WTC11 (cell line): Measurements from ENCODE around the gene FKBP14. TPM values are rescaled to one million over a fixed set of nuclear protein-coding genes. Genes with fewer than 3 reads are reported as not detected.

Experiments used
- ATAC-seq: fragments of 200-7000 bp; cut with Tn5 transposase; 2 replicates; pipeline ENCODE4 v1.10.0; 2021; ENCODE audit warnings: mild to moderate bottlenecking, moderate library complexity
- CTCF ChIA-PET: fragments of 300-600 bp; sonication (Branson Sonifier 250); formaldehyde crosslinking; loops from one replicate; lab custom pipeline; 2021; ENCODE audit warnings: antibody characterized with exemption; lab: Charles Lee
- POLR2A ChIA-PET: fragments of 350-600 bp; sonication (Branson Sonifier 250); formaldehyde crosslinking; loops from one replicate; lab custom pipeline; 2021; ENCODE audit warnings: antibody characterized with exemption; lab: Charles Lee
- DNase-seq: peaks from one replicate; pipeline ENCODE4 v3.0.0; 2021; ENCODE audit warnings: low spot score
- H3K27ac Mint-ChIP-seq: 2 replicates; pipeline ENCODE4 v1.8.0; 2021; ENCODE audit warnings: mixed read lengths
- H3K27me3 Mint-ChIP-seq: 2 replicates; pipeline ENCODE4 v1.8.0; 2021; ENCODE audit warnings: low read depth, mild to moderate bottlenecking, moderate library complexity, mixed read lengths
- H3K36me3 Mint-ChIP-seq: 2 replicates; pipeline ENCODE4 v1.8.0; 2021; ENCODE audit warnings: mixed read lengths
- H3K4me1 Mint-ChIP-seq: 2 replicates; pipeline ENCODE4 v1.8.0; 2022; ENCODE audit warnings: mixed read lengths
- H3K4me3 Mint-ChIP-seq: 2 replicates; pipeline ENCODE4 v1.8.0; 2021; ENCODE audit warnings: mild to moderate bottlenecking, moderate library complexity, mixed read lengths
- H3K9me3 Mint-ChIP-seq: 2 replicates; pipeline ENCODE4 v1.8.0; 2021; ENCODE audit warnings: mixed read lengths
- ATF6 ChIP-seq: sonication (generic); formaldehyde crosslinking; IDR thresholded peaks from 2 replicates; pipeline ENCODE4 v1.8.1; 2023; ENCODE audit warnings: mild to moderate bottlenecking, missing genetic modification reagents
- ESRRA ChIP-seq: sonication (generic); formaldehyde crosslinking; IDR thresholded peaks from 2 replicates; pipeline ENCODE4 v1.8.1; 2022; ENCODE audit warnings: mild to moderate bottlenecking, missing genetic modification reagents, borderline replicate concordance
- FOXP1 ChIP-seq: sonication (generic); formaldehyde crosslinking; IDR thresholded peaks from 2 replicates; pipeline ENCODE4 v1.8.0; 2022; ENCODE audit warnings: missing genetic modification reagents, mild to moderate bottlenecking, moderate library complexity, borderline replicate concordance
- GABPB1 ChIP-seq: sonication (generic); formaldehyde crosslinking; IDR thresholded peaks from 2 replicates; pipeline ENCODE4 v1.8.1; 2023; ENCODE audit warnings: mild to moderate bottlenecking, missing genetic modification reagents
- GTF2I ChIP-seq: fragments of 250-450 bp; sonication (Bioruptor Pico); conservative IDR thresholded peaks from 2 replicates; pipeline ENCODE4 v1.4.0; 2021; ENCODE audit warnings: mild to moderate bottlenecking
- JUN ChIP-seq: sonication (generic); formaldehyde crosslinking; IDR thresholded peaks from 2 replicates; pipeline ENCODE4 v1.8.0; 2023; ENCODE audit warnings: mild to moderate bottlenecking, missing genetic modification reagents
- MXD4 ChIP-seq: fragments of 250-450 bp; sonication (Bioruptor Pico); IDR thresholded peaks from 2 replicates; pipeline ENCODE4 v1.8.0; 2021; ENCODE audit warnings: mild to moderate bottlenecking, moderate library complexity, borderline replicate concordance
- NR1H2 ChIP-seq: sonication (generic); formaldehyde crosslinking; IDR thresholded peaks from 2 replicates; pipeline ENCODE4 v1.9.0; 2021; ENCODE audit warnings: mild to moderate bottlenecking, moderate library complexity, missing genetic modification reagents
- SMAD3 ChIP-seq: sonication (generic); formaldehyde crosslinking; IDR thresholded peaks from 2 replicates; pipeline ENCODE4 v1.8.0; 2022; ENCODE audit warnings: missing genetic modification reagents, mild to moderate bottlenecking, borderline replicate concordance
- TCF7 ChIP-seq: sonication (generic); formaldehyde crosslinking; IDR thresholded peaks from 2 replicates; pipeline ENCODE4 v1.8.0; 2022; ENCODE audit warnings: mild to moderate bottlenecking, low read depth, missing genetic modification reagents, moderate library complexity
- ZNF219 ChIP-seq: sonication (generic); formaldehyde crosslinking; IDR thresholded peaks from 2 replicates; pipeline ENCODE4 v1.8.0; 2023; ENCODE audit warnings: missing genetic modification reagents, mild to moderate bottlenecking, borderline replicate concordance
- ZNF263 ChIP-seq: sonication (generic); formaldehyde crosslinking; IDR thresholded peaks from 2 replicates; pipeline ENCODE4 v1.8.1; 2022; ENCODE audit warnings: low read depth, mild to moderate bottlenecking, moderate library complexity, missing genetic modification reagents
- ZNF281 ChIP-seq: sonication (generic); formaldehyde crosslinking; IDR thresholded peaks from 2 replicates; pipeline ENCODE4 v1.8.0; 2023; ENCODE audit warnings: mild to moderate bottlenecking, missing genetic modification reagents
- ZNF416 ChIP-seq: fragments of 250-450 bp; sonication (Bioruptor Pico); IDR thresholded peaks from 2 replicates; pipeline ENCODE4 v1.9.0; 2021; ENCODE audit warnings: mild to moderate bottlenecking, inconsistent platforms
- ZSCAN18 ChIP-seq: fragments of 250-450 bp; sonication (Bioruptor Pico); IDR thresholded peaks from 2 replicates; pipeline ENCODE4 v2.1.2; 2022; ENCODE audit warnings: mild to moderate bottlenecking, moderate library complexity
- total RNA-seq: library from RNA; stranded (reverse); gene quantifications from 3 replicates; pipeline ENCODE4 v1.2.3, GENCODE V29; 2021
- TF ChIP-seq, protein P1 (sequence below): fragments of 250-450 bp; sonication (Bioruptor Pico); IDR thresholded peaks from 2 replicates; pipeline ENCODE4 v1.9.0; 2021; ENCODE audit warnings: mild to moderate bottlenecking, borderline replicate concordance
- TF ChIP-seq, protein P2 (sequence below): sonication (generic); formaldehyde crosslinking; IDR thresholded peaks from 2 replicates; pipeline ENCODE4 v1.8.0; 2022; ENCODE audit warnings: mild to moderate bottlenecking, missing genetic modification reagents

FKBP14 gene
- total RNA-seq, 1 experiment from 2014 or later, result 23.0 TPM

DNA sequence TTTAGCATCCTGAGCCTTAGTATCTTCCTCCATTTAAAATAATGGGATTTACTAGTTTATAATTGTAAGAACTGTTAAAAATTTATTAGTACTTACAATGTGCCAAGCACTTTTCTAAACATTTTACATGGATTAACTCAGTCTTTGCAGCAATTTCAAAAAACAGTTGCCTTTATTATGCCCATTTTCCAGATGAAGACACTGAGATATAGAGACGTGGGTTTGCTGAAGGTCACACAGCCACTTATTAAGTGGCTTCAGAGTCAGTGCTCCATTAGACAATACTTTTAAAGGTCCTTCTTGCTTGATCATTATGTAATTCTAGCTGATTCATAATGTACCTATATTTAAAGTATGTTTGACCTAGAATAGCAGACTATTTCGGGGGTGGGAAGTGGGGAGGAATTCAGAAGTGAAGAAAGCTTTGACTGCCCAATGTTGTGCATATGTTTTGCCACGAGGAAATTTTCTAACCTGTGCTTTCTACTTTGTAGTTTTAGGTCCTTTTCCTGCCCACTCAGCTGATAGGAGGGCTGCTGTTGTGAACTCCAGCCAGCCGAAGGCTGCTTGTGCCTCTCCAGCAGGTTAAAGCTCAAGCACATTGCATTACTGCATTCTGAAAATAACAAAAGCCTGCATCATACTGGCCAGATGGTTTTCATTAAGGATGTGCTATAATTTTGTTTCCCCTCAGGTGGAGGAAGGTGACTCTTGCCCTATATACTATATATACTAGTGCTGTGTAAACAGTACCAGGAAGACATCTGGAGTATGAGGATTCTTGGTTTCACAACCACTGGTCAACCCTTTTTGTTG is 6.0 kb upstream of the FKBP14 start:
- Mint-ChIP-seq H3K27ac (no peak overlapping the region), H3K4me3 (no peak overlapping the region), H3K4me1 (peaks cover 12% of the 10 kb centered on the region), H3K27me3 (no peaks in the 10 kb centered on the region), H3K36me3 (no peaks in the 10 kb centered on the region), H3K9me3 (no peaks in the 10 kb centered on the region)
- DNase-seq, result no peak
- ChIA-PET POLR2A (no interaction called here), CTCF (no interaction called here)
- no peak for ATAC-seq
- TF ChIP-seq ZNF416 (CRISPR knock-in tag) (no peak), MXD4 (CRISPR knock-in tag) (no peak), ATF6 (CRISPR knock-in tag) (no peak)

GRCh38 chr7:30029696-30030095 is 3.2 kb upstream of the FKBP14 start:
- no peak overlapping the region for H3K27ac Mint-ChIP-seq
- ChIA-PET CTCF (interaction anchor here (3.7 kb wide), 1 partner anchor 32 kb away, joined by 20 read pairs; no protein-coding TSS in a partner anchor), POLR2A (no interaction called here)
- H3K27me3 Mint-ChIP-seq, result no peaks in the 10 kb centered on the region
- no peaks in the 10 kb centered on the region for H3K9me3 Mint-ChIP-seq
- peaks cover 23% of the 10 kb centered on the region for H3K4me1 Mint-ChIP-seq
- no peak overlapping the region for H3K4me3 Mint-ChIP-seq
- H3K36me3 Mint-ChIP-seq, result no peaks in the 10 kb centered on the region
- no peak for TF ChIP-seq FOXP1 (CRISPR knock-in tag)
- TF ChIP-seq, protein P1, sequence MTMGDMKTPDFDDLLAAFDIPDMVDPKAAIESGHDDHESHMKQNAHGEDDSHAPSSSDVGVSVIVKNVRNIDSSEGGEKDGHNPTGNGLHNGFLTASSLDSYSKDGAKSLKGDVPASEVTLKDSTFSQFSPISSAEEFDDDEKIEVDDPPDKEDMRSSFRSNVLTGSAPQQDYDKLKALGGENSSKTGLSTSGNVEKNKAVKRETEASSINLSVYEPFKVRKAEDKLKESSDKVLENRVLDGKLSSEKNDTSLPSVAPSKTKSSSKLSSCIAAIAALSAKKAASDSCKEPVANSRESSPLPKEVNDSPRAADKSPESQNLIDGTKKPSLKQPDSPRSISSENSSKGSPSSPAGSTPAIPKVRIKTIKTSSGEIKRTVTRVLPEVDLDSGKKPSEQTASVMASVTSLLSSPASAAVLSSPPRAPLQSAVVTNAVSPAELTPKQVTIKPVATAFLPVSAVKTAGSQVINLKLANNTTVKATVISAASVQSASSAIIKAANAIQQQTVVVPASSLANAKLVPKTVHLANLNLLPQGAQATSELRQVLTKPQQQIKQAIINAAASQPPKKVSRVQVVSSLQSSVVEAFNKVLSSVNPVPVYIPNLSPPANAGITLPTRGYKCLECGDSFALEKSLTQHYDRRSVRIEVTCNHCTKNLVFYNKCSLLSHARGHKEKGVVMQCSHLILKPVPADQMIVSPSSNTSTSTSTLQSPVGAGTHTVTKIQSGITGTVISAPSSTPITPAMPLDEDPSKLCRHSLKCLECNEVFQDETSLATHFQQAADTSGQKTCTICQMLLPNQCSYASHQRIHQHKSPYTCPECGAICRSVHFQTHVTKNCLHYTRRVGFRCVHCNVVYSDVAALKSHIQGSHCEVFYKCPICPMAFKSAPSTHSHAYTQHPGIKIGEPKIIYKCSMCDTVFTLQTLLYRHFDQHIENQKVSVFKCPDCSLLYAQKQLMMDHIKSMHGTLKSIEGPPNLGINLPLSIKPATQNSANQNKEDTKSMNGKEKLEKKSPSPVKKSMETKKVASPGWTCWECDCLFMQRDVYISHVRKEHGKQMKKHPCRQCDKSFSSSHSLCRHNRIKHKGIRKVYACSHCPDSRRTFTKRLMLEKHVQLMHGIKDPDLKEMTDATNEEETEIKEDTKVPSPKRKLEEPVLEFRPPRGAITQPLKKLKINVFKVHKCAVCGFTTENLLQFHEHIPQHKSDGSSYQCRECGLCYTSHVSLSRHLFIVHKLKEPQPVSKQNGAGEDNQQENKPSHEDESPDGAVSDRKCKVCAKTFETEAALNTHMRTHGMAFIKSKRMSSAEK, result no peak
- TF ChIP-seq ZNF219 (CRISPR knock-in tag), result no peak
- DNase-seq, result no peak
- ATAC-seq, result no peak

GRCh38 chr7:30028749-30029635 is 2.5 kb upstream of the FKBP14 start:
- Mint-ChIP-seq H3K36me3 (peaks cover under 1% of the 10 kb centered on the region; the same call in 1 of the 2 replicates), H3K9me3 (no peaks in the 10 kb centered on the region), H3K4me1 (peaks cover 24% of the 10 kb centered on the region), H3K27me3 (no peaks in the 10 kb centered on the region), H3K4me3 (no peak overlapping the region), H3K27ac (peak overlapping the region; percentile 79)
- ATAC-seq (peak; percentile 7), DNase-seq (peak; percentile 62)
- POLR2A ChIA-PET, result no interaction called here
- CTCF ChIA-PET, result interaction anchor here (0.6 to 3.7 kb wide), 2 partner anchors 33 to 42 kb away, joined by 3 to 20 read pairs; no protein-coding TSS in a partner anchor
- TF ChIP-seq ESRRA (CRISPR knock-in tag), result no peak
- TF ChIP-seq, protein P2, sequence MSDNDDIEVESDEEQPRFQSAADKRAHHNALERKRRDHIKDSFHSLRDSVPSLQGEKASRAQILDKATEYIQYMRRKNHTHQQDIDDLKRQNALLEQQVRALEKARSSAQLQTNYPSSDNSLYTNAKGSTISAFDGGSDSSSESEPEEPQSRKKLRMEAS (CRISPR knock-in tag), result no peak; the same call in 1 of the 2 replicates
- no peak for TF ChIP-seq ZNF281 (CRISPR knock-in tag)
- 0 out of 2 replicates have a peak, but pooled peaks have one; percentile 58 for TF ChIP-seq JUN (CRISPR knock-in tag)
- 0 out of 2 replicates have a peak, but pooled peaks have one; percentile 15 for TF ChIP-seq ZNF263
- TF ChIP-seq GTF2I, result no peak
- TF ChIP-seq ZSCAN18 (CRISPR knock-in tag), result no peak
- no peak for TF ChIP-seq NR1H2 (CRISPR knock-in tag)
- 0 out of 2 replicates have a peak, but pooled peaks have one; percentile 4 for TF ChIP-seq TCF7
- no peak for TF ChIP-seq GABPB1
- 0 out of 2 replicates have a peak, but pooled peaks have one; percentile 14 for TF ChIP-seq SMAD3 (CRISPR knock-in tag)
